ENCODE measurements around the gene SAP30L.

GRCh38 chr5:154460172-154460571 lies 14.4 kb downstream of the SAP30L start:
- no peak for TF ChIP-seq YY1 (IDR thresholded peaks at IDR 0.05; ENCODE audit: insufficient read depth, insufficient read length)
- TF ChIP-seq SUZ12 (IDR thresholded peaks at IDR 0.05; ENCODE audit: extremely low read depth, insufficient read depth, insufficient read length), result no peak
- TF ChIP-seq ZNF274 (IDR thresholded peaks at IDR 0.05; ENCODE audit: low read depth, low read length), result no peak

All from NT2/D1 (cell line).